GM23338 (cell line): ENCODE results near the gene VNN1. TPM values are rescaled to one million over a fixed set of nuclear protein-coding genes. Genes with fewer than 3 reads are reported as not detected.

Experiments
- ATAC-seq: fragments of 200-7000 bp; cut with Tn5 transposase; 3 replicates; pipeline ENCODE4 v1.9.1; 2020
- DNase-seq: peaks from one replicate; pipeline ENCODE4 v3.0.0-alpha.2; 2015; ENCODE audit warnings: low spot score
- H2AFZ ChIP-seq: fragments of 200-600 bp; sonication (generic); 2 replicates; pipeline ENCODE4 v1.8.0; 2016; ENCODE audit warnings: antibody characterized with exemption, mild to moderate bottlenecking, moderate library complexity
- H3F3A ChIP-seq: fragments of 200-600 bp; sonication (generic); replicated peaks from 2 replicates; pipeline ENCODE4 v1.8.0; 2017; ENCODE audit warnings: antibody characterized with exemption, mixed run types, low read depth
- H3K27ac ChIP-seq: fragments of 200-600 bp; sonication (generic); 2 replicates; pipeline ENCODE4 v1.6.1; 2016; ENCODE audit warnings: low read depth
- H3K27me3 ChIP-seq: fragments of 200-600 bp; sonication (generic); 2 replicates; pipeline ENCODE4 v1.8.0; 2016; ENCODE audit warnings: mild to moderate bottlenecking, mixed run types, moderate library complexity; ENCODE audit not compliant: insufficient read depth
- H3K36me3 ChIP-seq: fragments of 200-600 bp; sonication (generic); 2 replicates; pipeline ENCODE4 v1.8.0; 2016; ENCODE audit warnings: mild to moderate bottlenecking; ENCODE audit not compliant: insufficient read depth
- H3K4me1 ChIP-seq: fragments of 200-600 bp; sonication (generic); 2 replicates; pipeline ENCODE4 v1.8.0; 2016; ENCODE audit warnings: mild to moderate bottlenecking, moderate library complexity; ENCODE audit not compliant: insufficient read depth
- H3K4me2 ChIP-seq: fragments of 200-600 bp; sonication (generic); 2 replicates; pipeline ENCODE4 v1.7.1; 2017; ENCODE audit warnings: mixed run types
- H3K4me3 ChIP-seq: fragments of 200-600 bp; sonication (generic); 2 replicates; pipeline ENCODE4 v1.6.1; 2016; ENCODE audit warnings: mixed run types
- H3K79me2 ChIP-seq: fragments of 200-600 bp; sonication (generic); replicated peaks from 2 replicates; pipeline ENCODE4 v1.8.0; 2017; ENCODE audit warnings: mild to moderate bottlenecking; ENCODE audit not compliant: insufficient read depth
- H3K9me2 ChIP-seq: fragments of 200-600 bp; sonication (generic); 2 replicates; pipeline ENCODE4 v1.8.0; 2017; ENCODE audit not compliant: insufficient read depth
- H4K20me1 ChIP-seq: fragments of 200-600 bp; sonication (generic); replicated peaks from 2 replicates; pipeline ENCODE4 v1.8.0; 2017; ENCODE audit warnings: mild to moderate bottlenecking; ENCODE audit not compliant: insufficient read depth
- H3K27ac Mint-ChIP-seq: 2 replicates; pipeline ENCODE4 v1.8.0; 2020; ENCODE audit warnings: inconsistent platforms, mild to moderate bottlenecking, moderate library complexity, mixed read lengths
- H3K27me3 Mint-ChIP-seq: 3 replicates; pipeline ENCODE4 v1.8.0; 2022; ENCODE audit warnings: low read depth, mild to moderate bottlenecking, moderate library complexity, mixed read lengths, inconsistent platforms; ENCODE audit not compliant: insufficient read depth, poor library complexity
- H3K36me3 Mint-ChIP-seq: 3 replicates; pipeline ENCODE4 v1.8.0; 2021; ENCODE audit warnings: low read depth, mild to moderate bottlenecking, inconsistent platforms, moderate library complexity, mixed read lengths
- H3K4me1 Mint-ChIP-seq: 3 replicates; pipeline ENCODE4 v1.8.0; 2020; ENCODE audit warnings: mild to moderate bottlenecking, inconsistent platforms, mixed read lengths
- H3K4me3 Mint-ChIP-seq: 3 replicates; pipeline ENCODE4 v1.8.0; 2021; ENCODE audit warnings: moderate library complexity, mild to moderate bottlenecking, inconsistent platforms, mixed read lengths
- H3K9me3 Mint-ChIP-seq: 3 replicates; pipeline ENCODE4 v1.8.0; 2020; ENCODE audit warnings: moderate library complexity, mild to moderate bottlenecking, inconsistent platforms, mixed read lengths
- CREB1 ChIP-seq: fragments of 250-450 bp; sonication (Bioruptor Pico); IDR thresholded peaks from 2 replicates; pipeline ENCODE4 v1.5.0; 2020; ENCODE audit warnings: low read depth, mild to moderate bottlenecking, moderate library complexity
- CTCF ChIP-seq, 2 experiments: fragments of 200-600 bp in 1 of 2; sonication (generic) in 1 of 2; conservative IDR thresholded peaks; 2 replicates each; pipeline versions ENCODE4 v1.5.1 to v1.6.1; 2016 to 2017; ENCODE audit warnings: antibody characterized with exemption in 2 of 2, low read depth in 2 of 2, mild to moderate bottlenecking in 2 of 2, moderate library complexity in 1 of 2
- ETS1 ChIP-seq: IDR thresholded peaks from 2 replicates; pipeline ENCODE4 v1.6.1; 2016; ENCODE audit warnings: antibody characterized with exemption
- EZH2 ChIP-seq: fragments of 200-600 bp; sonication (generic); IDR thresholded peaks from one replicate; pipeline ENCODE4 v1.8.0; 2017; ENCODE audit warnings: antibody characterized with exemption, mild to moderate bottlenecking, low read depth; ENCODE audit not compliant: unreplicated experiment
- JUNB ChIP-seq: IDR thresholded peaks from one replicate; pipeline ENCODE4 v1.6.1; 2016; ENCODE audit warnings: antibody characterized with exemption; ENCODE audit not compliant: unreplicated experiment
- NANOG ChIP-seq: IDR thresholded peaks from 2 replicates; pipeline ENCODE4 v1.6.1; 2016; ENCODE audit warnings: antibody characterized with exemption, borderline replicate concordance
- POLR2AphosphoS5 ChIP-seq: IDR thresholded peaks from 2 replicates; pipeline ENCODE4 v1.6.1; 2016; ENCODE audit warnings: antibody characterized with exemption, low read depth
- REST ChIP-seq: IDR thresholded peaks from one replicate; pipeline ENCODE4 v1.6.1; 2018; ENCODE audit warnings: antibody characterized with exemption; ENCODE audit not compliant: unreplicated experiment
- ZNF114 ChIP-seq: fragments of 250-450 bp; sonication (Bioruptor Pico); IDR thresholded peaks from 2 replicates; pipeline ENCODE4 v1.5.0; 2020; ENCODE audit warnings: mild to moderate bottlenecking, moderate library complexity
- ZNF331 ChIP-seq: fragments of 250-450 bp; sonication (Bioruptor Pico); IDR thresholded peaks from 2 replicates; pipeline ENCODE4 v1.5.0; 2020; ENCODE audit warnings: low read depth, mild to moderate bottlenecking, moderate library complexity
- ZNF462 ChIP-seq: fragments of 250-450 bp; sonication (Bioruptor Pico); IDR thresholded peaks from 2 replicates; pipeline ENCODE4 v1.5.0; 2020; ENCODE audit warnings: mild to moderate bottlenecking, moderate library complexity
- polyA plus RNA-seq: library from polyadenylated mRNA; unstranded; fragments of >200 nt; fragmentation: Nextera tagmentation; extraction: Ambion mirVana; gene quantifications from 2 replicates; pipeline ENCODE4 v1.2.1, GENCODE V29; 2016
- total RNA-seq: library from RNA; depleted of rRNA; stranded (reverse); fragments of >200 nt; shearing (Covaris generic); gene quantifications from 2 replicates; pipeline ENCODE4 v1.2.3, GENCODE V29; 2014

Gene VNN1
- total and polyA plus RNA-seq, 2 experiments from 2014 or later = not detected

GRCh38 chr6:132648356-132648755 is 65.5 kb downstream of the VNN1 start:
- Mint-ChIP-seq H3K27ac (no peak overlapping the region), H3K4me1 (no peaks in the 10 kb centered on the region), H3K36me3 (no peaks in the 10 kb centered on the region), H3K27me3 (no peaks in the 10 kb centered on the region), H3K4me3 (no peak overlapping the region), H3K9me3 (no peaks in the 10 kb centered on the region)
- Histone ChIP-seq H3F3A (no peaks in the 10 kb centered on the region), H3K27me3 (no peaks in the 10 kb centered on the region), H3K9me2 (peaks cover 19% of the 10 kb centered on the region), H4K20me1 (no peaks in the 10 kb centered on the region), H3K4me1 (peaks cover 7% of the 10 kb centered on the region; the same call in 1 of the 2 replicates), H2AFZ (no peak overlapping the region), H3K79me2 (no peaks in the 10 kb centered on the region), H3K4me2 (no peak overlapping the region), H3K27ac (no peak overlapping the region), H3K36me3 (no peaks in the 10 kb centered on the region), H3K4me3 (no peak overlapping the region)
- TF ChIP-seq POLR2AphosphoS5 (no peak), ZNF462 (CRISPR knock-in tag) (no peak), EZH2 (no peak), NANOG (no peak), CTCF (conservative IDR thresholded peaks at IDR 0.05; ENCODE audit: low read depth in 2 of 2) (no peak), ZNF114 (CRISPR knock-in tag) (no peak), REST (no peak), ETS1 (no peak), CREB1 (CRISPR knock-in tag) (no peak), JUNB (no peak), ZNF331 (CRISPR knock-in tag) (no peak)
- DNase-seq = no peak
- ATAC-seq = no peak
